CD4-positive, alpha-beta T cell treated with Interferon gamma for 1 hour (primary cell): Measurements from ENCODE around the gene DHX57.

Experiments
- DNase-seq: peaks from one replicate; pipeline ENCODE4 v3.0.0-alpha.2; 2020

The DHX57 gene, protein sequence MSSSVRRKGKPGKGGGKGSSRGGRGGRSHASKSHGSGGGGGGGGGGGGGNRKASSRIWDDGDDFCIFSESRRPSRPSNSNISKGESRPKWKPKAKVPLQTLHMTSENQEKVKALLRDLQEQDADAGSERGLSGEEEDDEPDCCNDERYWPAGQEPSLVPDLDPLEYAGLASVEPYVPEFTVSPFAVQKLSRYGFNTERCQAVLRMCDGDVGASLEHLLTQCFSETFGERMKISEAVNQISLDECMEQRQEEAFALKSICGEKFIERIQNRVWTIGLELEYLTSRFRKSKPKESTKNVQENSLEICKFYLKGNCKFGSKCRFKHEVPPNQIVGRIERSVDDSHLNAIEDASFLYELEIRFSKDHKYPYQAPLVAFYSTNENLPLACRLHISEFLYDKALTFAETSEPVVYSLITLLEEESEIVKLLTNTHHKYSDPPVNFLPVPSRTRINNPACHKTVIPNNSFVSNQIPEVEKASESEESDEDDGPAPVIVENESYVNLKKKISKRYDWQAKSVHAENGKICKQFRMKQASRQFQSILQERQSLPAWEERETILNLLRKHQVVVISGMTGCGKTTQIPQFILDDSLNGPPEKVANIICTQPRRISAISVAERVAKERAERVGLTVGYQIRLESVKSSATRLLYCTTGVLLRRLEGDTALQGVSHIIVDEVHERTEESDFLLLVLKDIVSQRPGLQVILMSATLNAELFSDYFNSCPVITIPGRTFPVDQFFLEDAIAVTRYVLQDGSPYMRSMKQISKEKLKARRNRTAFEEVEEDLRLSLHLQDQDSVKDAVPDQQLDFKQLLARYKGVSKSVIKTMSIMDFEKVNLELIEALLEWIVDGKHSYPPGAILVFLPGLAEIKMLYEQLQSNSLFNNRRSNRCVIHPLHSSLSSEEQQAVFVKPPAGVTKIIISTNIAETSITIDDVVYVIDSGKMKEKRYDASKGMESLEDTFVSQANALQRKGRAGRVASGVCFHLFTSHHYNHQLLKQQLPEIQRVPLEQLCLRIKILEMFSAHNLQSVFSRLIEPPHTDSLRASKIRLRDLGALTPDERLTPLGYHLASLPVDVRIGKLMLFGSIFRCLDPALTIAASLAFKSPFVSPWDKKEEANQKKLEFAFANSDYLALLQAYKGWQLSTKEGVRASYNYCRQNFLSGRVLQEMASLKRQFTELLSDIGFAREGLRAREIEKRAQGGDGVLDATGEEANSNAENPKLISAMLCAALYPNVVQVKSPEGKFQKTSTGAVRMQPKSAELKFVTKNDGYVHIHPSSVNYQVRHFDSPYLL (N-terminal part only)

DNA sequence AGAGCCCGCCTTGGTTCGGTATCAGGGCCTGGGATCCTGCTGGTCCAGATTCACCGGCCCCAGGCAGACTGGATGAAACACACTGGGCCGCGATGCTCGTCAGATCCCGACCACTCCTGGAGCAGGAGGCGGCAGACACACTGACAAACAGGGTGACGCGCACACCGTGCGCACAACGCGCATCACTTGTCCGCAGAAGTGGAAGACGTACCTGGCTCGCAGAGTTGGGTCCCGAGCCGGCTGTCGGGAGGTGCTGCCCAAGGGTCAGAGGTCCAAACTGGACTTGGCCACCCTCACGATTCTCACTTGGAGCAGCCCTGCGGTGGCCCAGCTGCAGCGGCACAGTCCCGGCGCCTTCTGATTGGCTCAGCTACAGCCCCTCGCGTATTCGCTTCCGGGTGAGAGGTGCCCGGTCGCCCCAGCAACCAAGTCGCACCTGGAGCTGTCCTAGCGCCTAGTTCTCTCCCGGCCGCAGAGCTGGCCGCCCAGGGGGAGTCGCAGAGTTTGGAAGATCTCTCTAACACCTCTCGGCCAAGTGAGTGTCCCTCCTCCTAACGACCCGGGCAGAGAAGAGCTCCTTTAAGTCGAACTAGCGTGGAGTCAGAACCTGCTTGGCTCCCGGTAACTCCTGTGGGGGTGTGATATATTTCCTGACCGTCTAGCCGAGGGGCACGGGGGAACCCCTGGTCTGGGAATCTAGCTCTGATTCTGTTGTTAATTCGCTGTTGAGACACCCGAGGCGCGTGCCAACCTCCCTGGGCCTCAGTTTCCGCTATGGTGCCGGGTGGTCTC, at the start of gene DHX57, which contains the start of gene MORN2:
TSS of gene DHX57 (minus strand) at position 359 of the 792 bp plus-strand sequence. CDS start 7,529 bp downstream, outside the sequence.
TSS of gene MORN2 (plus strand) at position 401 of the 792 bp plus-strand sequence.
- DNase-seq = peak; percentile 79

DNA sequence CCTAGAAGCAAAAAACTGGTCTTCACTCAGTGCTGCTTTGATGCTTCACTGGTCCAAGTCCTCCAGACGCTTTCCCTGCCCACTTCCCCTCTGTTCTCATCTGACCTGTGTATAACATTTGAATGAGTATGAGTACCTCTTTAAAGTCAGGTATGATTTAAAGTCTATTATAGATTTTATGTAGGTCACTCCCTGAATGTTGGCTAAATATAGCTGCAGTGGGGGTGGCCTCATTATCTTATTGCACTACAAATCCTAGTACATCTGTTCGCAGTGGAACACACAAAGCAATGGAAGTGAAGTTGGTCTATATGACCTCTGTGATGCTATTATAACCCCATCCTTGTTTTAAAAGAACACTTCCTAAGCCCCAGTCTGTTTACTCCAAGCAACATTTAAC, 47.2 kb upstream of the DHX57 start:
- DNase-seq = no peak

DNA sequence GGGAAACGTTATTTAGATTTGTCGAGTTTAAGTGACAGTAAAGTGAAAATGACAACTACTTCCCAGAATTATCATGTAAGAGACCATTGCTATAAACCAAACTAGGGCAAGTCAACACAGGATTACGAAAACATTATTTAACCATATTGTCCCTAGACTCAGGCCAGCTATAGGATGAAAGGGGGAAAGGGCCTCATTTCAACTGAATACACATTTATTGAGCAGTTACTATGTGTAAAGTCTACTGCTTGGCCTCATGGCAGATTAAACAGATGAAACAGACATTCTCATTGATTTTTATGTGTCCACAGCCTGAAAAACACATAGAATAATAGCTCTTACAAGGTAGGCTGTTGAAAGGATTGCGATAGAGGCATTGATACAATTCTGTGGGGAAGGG, 46.7 kb upstream of the DHX57 start:
- no peak for DNase-seq

DNA sequence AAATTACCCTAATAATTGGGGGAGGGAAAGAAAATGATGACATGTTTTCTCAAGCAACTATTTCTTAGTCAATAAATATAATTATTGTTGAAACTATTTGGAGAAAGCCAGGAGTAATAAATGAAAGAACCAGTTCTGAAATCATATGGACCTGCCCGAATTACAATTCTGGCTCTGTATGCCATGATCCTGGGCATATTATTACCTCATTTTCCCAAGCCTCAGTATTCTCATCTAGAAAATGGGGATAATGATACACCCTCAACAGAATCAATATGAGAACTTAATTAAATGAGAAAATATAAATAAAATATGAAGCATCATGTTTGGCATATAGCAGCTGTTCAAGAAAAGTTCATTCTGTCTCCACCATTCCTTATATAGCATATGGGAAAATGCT, 36.9 kb upstream of the DHX57 start:
- no peak for DNase-seq

DNA sequence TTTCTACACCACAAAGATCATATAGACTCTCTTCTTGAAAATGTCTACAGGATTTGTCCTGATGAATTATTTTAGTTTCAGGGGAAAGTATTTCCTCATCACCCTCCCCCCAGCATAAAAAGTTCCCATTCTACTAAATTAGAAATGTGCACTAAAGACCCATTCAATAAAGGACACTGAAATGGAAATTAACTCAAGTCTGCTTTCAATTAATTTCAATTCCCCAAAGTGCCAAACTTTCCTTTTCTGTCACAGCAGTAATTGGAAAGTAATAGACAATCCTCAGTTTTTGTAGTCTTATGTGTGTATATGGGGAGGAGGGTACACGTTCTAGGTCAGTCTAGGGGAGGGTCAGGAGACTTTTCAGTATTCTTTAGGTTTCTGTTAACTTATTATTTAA, 35.5 kb upstream of the DHX57 start:
- no peak for DNase-seq

DNA sequence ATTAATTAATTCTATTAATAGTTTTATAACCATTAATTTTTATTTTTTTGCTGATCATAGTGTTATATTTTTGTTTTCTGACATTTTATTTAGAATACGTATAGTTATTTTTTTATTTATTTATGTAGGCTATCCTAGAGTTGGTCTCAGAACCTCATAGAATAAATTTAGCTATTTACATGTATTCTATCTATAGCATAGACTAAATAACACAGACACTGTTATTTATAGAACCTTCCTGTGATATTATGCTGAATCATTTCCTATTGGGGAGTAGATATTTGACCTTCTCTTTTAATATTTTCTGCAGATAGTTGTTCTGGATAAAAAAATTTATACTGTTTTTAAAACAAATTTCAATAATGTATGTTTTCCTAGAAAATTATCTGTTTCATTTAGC, 34.1 kb upstream of the DHX57 start:
- DNase-seq = no peak

DNA sequence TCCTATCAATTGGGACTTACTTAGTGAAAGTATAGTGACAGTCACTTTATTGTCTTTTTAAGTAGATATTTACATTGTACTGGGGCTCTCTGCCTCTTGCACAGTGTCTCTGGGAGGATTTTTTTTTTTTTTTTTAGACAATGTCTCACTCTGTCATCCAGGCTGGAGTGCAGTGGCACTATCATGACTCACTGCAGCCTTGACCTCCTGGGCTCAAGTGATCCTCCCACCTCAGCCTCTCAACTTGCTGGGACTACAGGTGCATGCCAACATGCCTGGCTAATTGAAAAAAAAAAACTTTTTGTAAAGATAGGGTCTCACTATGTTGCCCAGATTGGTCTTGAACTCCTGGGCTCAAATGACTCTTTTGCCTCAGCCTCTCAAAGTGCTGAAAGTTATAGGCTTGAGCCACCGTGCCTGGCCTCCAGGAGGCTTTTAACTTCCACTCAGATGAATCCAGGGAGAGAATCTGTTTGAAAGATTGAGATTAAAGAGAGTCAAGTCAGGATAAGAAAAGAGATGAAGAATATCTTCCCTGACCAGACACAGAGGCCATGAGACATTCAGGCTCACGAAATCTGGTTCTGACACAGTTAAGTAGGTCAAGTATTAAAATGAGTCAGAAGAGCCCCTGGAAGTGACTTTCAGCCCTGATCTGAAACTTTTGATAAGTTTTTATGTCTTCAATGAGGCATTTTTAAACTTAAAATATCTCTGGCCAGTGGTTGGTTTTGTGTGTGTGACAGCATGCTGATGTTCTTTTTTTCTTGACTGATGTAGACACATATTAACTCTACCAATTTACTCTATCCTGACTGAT, 32.2 kb upstream of the DHX57 start:
- no peak for DNase-seq

DNA sequence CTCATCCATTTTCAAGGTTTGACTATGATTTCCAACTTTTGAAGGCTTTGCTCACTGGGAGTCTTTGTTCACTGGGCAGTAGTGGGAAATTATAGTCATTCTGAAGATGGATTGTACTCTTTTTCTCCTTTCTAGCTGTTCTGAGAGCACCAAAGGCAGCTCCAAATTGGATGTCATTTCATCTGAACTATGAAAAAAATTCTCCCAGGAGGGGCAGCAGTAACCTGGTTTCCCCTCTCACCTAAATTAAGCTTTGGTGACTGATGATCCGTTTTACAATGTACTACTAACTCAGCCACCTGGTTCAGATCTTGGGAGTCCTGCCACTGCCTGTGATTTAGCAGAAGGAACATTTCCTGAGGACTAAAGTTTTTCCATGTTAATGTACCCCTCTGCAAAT, 31.5 kb upstream of the DHX57 start:
- no peak for DNase-seq

DNA sequence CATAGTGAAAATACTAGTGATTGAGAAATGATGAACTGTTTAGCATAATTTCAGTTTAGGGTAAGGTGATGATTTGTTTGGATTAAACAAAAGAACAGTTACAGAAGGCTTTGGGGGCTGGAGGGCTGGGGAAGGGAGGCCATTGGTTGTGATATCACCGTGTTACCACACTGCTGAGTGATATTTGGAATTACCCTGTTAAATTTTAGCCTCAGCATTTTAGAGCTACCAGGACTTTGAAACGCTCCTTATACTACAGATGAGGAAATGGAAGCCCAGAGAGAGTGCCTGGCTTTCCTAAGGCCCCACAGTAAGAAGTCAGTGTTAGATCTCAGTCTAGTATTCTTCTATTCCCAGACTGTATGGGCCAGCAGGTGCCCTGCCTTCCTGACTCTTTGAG, 29.5 kb upstream of the DHX57 start:
- no peak for DNase-seq

DNA sequence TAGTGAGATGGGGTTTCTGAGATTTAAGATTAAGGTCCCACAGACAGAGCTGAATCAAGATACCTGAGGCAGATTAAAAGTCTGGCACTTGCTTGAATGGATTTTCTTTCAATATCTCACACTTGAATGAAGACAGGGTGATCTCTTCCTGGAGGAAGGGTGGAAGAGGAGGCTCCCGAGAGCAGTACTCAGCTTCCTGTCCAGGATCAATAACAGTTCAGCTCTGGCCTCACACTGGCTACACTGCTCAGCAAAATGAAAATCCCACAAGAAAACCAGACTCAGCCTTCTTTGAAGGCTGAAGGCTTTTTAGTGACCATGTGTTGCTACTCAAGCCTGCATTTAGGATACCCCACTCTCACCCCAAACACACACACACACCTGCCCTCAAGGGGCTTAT, 25.0 kb upstream of the DHX57 start:
- DNase-seq = no peak

DNA sequence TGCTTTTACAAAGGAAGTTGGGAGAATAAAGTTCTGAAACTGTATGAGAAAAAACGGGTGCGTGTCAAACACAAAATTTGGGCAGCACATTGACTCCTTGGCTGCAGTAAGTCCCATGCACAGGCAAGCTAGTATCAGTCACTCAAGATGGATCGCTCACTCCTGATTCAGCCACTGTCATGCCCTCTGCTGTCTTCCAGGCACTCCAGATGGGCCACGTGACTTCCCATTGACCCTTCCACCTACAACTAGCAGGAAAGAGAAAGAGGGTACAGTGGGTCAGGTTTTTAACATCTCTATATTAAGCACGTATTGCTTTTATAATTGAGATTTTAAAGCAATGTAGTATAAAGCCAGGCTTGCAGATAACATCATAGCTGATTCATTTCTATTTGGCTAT, 22.5 kb upstream of the DHX57 start:
- no peak for DNase-seq

DNA sequence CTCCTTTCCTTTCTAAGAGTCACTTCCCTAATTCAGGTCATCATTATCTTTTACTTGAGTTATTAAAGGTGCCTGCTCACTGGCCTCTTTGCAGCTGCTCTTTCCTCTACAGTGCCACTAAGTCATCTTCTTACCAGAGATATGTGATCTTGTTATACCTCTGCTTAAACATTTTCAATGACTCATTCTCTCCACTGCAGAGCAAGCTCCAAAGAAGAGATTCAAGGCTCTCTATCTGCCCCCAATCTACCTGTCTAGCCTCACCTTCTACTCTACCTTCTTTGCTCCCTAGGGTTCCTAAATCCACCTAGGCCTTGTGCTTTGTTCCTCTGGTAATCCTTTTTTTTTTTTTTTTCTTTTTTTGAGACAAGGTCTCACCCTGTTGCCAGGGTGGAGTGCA, 17.1 kb upstream of the DHX57 start:
- DNase-seq = no peak

DNA sequence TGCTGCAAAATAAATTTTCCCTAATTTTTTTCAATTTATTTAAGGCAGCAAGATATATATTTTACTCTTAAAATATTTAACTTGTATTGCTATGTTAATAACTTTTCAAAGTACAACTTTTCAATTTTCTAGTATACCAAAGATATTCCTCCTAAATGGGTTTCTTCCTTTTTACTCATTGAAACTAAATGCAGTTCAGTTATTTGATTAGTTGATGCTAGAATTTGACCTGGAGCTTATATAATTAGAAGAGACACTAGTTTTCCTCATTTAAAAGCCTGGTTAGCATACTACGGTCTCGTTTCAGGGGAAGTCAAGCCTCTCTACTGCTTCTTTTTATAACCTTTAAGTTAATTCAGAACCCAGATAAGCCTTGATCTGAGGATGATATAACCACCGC, 13.8 kb upstream of the DHX57 start, which contains the start of gene ARHGEF33:
TSS of gene ARHGEF33 (plus strand) at position 301 of the 400 bp plus-strand sequence. CDS start 29,573 bp downstream, outside the sequence.
- no peak for DNase-seq

DNA sequence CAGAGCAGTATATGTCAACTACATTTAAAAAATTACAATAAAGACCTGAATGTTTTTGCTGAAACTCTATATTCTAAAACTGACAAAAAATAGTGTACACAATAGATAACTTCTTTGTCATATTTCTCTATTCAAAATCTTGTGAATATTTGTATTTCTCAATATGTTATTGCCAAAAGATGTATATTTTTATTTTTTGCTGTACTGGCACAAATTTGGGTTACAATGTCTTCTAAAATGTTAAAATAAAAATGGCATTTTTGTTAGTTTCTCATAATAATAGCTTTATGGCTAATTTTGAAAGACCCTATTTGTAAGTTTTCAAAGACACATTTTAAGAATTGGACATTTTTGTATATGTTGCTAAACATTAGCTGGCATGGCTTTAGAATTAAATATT, 13.3 kb upstream of the DHX57 start:
- DNase-seq = no peak

DNA sequence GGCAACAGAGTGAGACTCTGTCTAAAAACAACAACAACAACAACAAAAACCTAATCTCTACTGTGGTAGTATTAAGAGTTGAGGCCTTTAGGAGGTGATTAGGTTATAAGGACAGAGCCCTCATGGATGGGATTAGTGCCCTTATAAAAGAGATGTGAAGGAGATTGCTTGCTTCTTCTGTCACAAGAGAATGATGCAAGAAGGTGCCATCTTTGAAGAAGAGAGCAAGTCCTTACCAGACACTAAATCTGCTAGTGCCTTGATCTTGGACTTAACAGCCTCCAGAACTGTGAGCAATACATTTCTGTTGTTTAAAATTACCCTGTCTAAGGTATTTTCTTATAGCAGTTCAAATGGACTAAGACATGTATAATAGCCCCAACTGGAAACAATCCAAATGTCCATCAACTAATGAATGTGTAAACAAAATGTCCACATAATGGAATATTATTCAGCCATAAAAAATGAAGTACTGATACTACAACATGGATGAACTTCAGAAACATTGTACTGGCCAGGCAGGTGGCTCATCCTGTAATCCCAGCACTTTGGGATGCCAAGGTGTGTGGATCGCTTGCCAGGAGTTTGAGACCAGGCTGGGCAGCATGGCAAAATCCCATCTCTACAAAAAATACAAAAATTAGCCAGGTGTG, 12.3 kb upstream of the DHX57 start:
- no peak for DNase-seq

DNA sequence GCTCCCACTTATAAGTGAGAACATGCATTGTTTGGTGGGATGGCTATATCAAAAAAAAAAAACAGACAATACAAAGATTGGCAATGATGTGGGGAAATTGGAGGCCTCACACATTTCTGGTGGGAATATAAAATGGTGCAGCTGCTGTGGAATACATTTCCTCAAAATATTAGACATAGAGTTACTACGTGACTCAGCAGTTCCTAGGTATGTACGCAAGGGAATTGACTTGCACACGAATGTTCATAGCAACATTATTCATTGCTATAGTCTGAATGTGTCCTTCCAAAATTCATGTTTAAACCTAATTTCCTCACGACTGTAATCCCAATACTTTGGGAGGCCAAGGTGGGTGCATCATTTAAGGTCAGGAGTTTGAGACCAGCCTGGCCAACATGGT, 11.6 kb upstream of the DHX57 start:
- DNase-seq = no peak

DNA sequence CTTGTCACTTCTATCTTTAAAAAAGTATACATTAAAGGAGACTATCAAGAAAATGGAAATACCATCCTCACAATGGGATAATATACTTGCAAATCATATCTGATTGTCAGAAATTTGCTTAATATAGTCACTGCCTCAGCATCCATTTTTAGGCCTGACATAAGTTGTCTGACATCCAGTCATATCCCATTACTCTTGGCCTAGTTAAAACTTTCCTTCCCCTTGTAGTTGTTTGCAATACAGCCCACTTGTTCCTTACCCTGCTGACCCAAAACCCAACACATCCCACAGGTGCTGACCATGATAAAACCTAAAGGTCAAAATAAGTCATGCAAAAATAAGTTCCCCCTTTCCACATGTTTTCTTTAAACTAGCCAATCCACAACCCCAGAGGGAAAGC, 10.3 kb upstream of the DHX57 start:
- DNase-seq = no peak

DNA sequence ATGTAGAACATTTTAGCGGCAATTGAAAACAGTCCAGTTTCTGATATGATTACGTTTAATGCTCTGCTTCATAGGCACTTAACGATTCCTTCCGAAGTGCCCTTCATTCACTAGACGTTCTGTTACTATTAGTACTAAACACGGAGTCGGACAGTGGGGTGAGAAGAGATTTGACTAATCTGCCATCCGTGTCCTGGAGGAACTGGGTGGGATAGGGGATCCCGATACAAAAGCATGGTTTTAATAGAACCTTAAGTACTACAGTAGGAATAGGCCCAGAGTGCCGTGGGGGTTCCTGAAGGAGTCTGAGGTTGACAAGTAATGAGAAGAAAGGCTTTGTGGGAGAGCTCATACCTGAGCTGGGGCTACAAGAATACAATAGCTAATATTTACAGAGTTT, 673 bp upstream of the DHX57 start:
- DNase-seq = no peak

DNA sequence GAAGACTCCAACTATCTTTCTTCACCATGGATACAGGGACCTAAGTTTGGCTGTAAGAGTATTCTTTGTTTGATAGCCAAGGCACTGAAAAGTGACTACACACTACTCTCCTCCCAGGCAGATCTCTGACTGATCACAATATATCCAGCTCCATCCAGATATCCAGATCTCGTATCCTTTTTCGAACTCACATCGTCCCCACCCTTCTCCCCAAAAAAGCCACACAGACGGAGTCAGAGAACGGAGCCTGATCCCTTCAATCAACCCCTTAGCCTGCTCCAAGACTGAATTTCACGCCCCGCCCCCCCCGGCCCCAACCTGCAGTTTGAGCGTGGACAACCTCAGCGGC, 533 bp downstream of the DHX57 start:
- no peak for DNase-seq

DNA sequence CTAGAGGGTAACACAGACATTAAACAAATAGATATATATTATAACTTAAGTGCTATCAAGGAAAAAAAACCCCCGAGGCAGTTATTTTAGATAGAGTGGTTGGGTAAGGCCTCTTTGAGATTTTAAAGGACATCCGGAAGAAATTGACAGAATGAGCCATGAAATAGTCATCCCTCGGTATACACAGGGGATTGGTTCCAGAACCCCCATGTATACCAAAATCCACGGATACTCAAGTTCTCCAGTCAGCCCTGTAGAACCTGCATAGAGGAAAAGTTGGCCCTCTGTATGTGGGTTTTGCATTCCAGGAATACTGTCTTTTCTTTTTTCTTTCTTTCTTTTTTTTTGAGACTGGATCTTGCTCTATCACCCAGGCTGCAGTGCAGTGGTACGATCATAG, 2.0 kb downstream of the DHX57 start:
- DNase-seq = no peak

DNA sequence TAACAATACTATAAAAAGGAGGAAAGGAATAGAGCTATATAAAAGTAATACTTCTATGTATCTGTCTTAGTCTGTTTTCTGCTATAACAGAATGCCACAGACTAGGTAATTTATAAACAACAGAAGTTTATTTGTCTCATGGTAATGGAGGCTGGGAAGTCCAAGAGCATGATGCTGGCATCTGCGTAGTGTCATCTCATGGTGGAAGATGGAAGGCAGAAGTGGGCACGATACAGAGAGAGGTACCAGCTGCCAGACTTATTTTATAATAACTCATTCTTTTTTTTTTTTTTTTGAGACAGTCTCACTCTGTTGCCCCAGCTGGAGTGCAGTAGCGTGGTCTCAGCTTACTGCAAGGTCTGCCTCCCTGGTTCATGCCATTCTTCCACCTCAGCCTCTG, 4.3 kb downstream of the DHX57 start:
- no peak for DNase-seq
